NCI-H2196 (cell line): Measurements from ENCODE around the gene TYMS.

Experiments used
- DNase-seq: peaks from one replicate; lab custom pipeline; 2025; ENCODE audit not compliant: unreplicated experiment; lab: John Stamatoyannopoulos, UW

TYMS gene

GRCh38 chr18:657311-658000, at the start of gene TYMS:
Gene TYMS, plus strand, starts transcription at chr18:657653. Its CDS starts 90 bp downstream, at chr18:657743.
- DNase-seq: peak; percentile 87

GRCh38 chr18:607930-608329, 49.5 kb upstream of the TYMS start:
- DNase-seq: no peak

DNA sequence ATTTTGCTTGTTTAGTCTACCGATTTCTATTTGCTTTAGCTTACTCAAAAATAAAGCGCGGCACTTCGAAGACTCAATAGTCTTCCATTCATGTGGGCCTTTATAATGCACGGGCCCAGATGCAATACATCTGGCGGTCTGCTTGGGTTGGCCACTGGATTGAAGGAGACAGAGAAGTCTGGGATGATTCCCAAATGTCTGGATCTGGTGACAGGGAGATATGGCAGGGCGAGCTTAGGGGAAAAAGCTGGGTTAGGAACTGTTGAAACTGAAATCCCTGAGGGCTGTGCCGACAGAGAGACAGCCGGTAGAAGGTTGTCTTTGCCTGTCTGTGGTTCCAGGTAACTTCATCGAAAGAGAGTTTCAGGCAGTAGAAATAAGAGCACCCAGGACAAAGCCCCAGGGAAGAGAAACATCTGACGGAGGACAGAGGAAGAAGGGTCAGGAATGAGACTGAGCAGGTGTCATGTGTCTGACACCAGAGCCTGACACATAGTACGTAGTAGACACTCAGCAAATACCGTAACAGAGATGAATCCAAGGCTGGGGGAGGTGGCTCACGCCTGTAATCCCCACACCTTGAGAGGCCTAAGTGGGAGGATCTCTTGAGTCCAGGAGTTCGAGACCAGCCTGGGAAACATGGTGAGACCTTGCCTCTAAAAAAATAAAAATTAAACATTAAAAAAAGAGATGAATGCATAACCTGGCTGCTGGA, 47.1 kb upstream of the TYMS start:
- DNase-seq: no peak

DNA sequence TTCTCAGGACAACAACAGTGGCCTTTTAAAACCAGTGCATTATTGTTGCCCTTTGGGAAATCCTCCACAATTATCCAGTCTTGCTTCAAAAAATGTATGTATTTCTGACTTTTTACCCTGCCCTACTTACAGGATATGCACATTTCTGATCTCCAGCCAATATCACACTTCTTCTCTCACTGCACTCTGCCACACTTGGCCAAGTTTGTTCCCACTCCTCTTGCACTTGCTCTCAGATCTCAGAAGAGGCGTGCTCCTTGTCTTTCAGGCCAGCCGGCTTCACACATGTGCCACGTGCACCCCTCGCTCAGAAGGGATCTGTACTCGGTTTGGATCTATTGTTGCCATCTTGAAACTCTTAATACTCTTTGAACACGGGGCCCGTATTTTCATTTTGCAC, 45.3 kb upstream of the TYMS start:
- no peak for DNase-seq

GRCh38 chr18:614193-614592, 43.3 kb upstream of the TYMS start:
- DNase-seq: no peak

GRCh38 chr18:615092-615521, 42.3 kb upstream of the TYMS start:
- no peak for DNase-seq

- DNase-seq: no peak
Observed at GRCh38 chr18:615773-616172, 41.7 kb upstream of the TYMS start.

- DNase-seq: peak; percentile 49
Observed at GRCh38 chr18:616380-616995, 41.0 kb upstream of the TYMS start.

- no peak for DNase-seq
Observed at GRCh38 chr18:617970-618504, 39.4 kb upstream of the TYMS start.

GRCh38 chr18:618618-619017, 38.8 kb upstream of the TYMS start:
- no peak for DNase-seq

DNA sequence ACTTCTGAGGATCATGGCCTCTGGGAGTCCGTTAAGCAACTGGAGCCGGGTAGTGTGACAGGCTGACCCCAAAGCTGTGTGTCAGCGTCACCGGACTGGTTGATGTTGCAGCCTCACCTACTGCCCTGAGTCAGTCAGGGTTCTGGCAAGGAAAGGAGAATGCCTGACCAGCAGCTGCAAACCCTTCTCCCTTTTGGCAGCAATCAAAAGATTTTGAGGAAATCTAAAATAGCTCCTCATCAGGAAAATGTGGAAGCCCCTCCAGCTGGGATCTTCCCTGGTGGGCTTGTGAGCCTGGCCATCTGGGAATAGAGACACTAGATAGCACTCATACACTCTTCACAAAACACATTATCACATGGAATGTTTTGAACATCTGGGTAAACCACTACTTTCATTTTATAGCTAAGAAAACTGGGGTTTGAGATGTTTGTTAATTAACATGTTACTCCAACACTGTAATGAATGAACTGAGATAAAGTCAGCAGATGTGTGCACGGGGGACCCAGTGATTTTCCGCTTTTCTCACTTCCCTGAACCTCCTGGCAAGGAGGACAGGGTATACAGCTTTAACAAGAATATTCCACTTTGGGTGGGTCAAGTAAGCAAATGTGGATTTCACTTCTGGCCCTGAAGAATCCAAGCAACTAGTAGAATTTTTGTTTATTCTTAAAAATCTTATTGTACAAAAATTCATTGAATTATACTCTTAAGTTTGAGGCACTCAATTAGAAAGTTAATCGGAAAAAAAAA, 36.0 kb upstream of the TYMS start:
- no peak for DNase-seq

DNA sequence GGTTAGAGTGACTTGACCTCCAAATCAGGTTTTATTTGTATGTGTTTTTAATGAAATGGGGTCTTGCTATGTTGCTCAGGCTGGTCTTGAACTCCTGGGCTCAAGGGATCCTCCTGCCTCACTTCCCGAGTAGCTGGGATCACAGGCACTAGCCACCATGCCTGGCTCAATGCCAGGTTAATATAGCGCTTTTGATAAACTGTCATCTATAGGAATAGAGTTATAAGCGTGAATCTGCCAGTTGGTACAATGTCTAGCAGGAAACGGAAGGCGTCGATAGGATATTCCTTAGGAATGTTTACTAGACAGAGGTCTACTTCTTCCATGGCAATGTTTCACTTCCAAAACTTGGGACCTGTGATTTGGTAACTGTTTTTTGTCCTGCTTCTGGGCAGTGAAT, 35.2 kb upstream of the TYMS start:
- DNase-seq: no peak

DNA sequence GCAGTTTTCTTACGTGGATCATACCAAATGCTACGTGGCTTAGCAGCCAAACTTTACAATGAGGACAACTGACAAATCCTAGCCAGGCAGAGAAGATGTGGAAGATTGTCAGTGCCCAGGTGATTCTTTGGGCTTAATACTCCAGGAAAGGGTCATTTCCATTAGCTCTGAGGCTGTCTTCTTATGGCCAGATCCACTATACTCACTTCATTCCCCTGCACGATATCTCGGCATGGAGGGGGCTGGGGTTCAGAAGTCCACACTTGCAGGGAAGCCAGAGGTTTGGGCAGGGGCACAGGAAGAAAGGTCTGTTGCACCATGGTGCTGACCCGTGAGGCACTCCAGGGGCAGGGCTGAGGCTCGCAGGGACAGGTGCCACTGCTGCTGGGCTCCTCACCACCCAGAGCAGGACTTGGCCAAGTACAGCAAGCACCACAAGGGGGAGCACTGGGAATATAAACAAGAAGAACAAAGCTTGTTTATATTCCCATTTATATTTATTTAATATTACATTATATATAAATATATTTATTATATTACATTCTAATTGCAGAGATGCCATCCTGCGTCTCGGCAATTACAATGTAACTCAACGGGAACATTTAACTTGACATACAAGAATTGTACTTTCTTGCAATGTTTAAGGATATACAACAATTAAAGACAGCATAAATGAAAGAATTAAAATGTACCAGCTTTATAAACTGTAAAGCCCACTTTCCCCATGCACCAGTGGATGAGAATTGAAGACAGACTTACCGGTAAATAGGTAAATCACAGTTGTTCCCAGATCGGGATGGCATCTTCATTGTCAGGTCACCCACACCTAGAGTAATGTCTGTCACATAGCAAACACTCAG, 33.5 kb upstream of the TYMS start:
- peak; percentile 92 for DNase-seq

- DNase-seq: no peak
Observed at GRCh38 chr18:627231-627630, 30.2 kb upstream of the TYMS start.

DNA sequence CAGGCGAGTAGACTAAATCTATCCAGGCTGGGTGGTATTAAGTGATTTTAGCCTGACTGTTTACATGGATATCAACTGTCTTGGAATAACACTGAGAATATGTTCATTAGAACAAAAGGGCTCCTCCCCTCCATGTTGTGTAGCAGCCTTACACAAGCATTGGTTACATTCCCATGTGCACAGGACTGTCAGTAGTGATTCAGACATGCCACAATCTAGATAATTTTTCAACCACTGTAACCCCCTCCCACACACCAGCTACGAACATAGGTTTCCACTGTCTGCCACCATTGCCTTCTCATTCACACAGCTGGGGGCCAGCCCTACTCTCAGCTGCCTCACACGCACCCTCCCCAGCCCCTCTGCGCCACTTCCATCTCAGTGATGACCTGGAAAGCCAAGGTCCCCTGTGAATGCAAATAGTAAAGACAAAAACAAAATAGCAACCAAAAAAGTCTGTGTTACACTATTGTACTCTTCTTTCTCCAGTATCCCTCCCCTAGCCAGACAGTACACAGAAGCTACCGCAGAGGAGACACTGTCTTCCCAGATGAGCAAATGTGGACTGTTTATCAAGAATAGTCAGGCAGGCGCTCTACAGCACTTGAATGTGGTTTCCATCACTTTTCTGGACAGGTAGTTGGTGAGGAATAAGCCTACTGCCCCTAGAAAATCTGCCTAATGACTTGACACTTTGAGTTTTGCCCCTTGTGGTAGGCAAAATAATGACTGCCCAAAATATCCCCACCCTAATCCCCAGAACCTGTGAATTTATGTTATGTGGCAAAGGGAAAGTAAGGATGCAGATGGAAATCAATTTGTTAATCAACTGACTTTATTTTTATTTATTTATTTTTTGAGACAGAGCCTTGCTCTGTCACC, 27.9 kb upstream of the TYMS start:
- no peak for DNase-seq

DNA sequence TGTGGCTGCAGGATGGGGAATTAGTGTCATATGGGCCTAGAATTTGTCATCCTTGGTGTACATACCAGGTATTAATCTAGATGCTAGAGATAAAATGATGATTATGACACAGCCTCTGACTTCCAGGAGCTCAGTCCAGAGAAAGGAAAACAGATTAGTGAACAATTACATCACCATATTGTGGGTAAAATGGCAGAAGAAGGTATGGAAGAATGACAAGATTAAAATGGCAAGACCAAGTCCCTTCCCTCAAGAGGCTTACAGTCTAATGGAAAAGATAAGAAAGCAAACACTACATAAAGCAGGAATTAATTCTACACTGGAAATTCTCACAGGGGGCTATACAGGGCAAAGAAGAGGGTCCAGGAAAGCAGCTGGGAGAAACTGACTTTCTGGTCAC, 25.9 kb upstream of the TYMS start:
- no peak for DNase-seq

GRCh38 chr18:634551-635045, 22.9 kb upstream of the TYMS start:
- DNase-seq: no peak

DNA sequence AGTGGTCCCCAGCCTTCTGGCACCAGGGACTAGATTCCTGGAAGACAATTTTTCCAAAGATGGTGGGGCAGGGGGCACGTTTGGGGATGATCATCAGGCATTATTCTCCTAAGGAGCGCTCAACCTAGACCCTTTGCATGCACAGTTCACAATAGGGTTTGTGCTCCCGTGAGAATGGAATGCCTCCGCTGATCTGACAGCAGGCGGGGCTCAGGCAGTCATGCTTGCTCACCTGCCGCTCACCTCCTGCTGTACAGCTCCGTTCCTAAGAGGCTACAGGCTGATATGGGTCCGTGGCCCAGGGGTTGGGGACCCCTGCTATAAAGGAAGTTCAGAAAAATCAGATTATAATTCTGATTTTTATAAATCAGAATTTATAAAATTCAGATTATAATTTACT, 22.3 kb upstream of the TYMS start:
- no peak for DNase-seq

- DNase-seq: no peak
Observed at GRCh38 chr18:641224-641623, 16.2 kb upstream of the TYMS start.
